Lower leg skin (tissue), 3 donors: ENCODE results near the gene KDM6A.

Experiments
- CTCF ChIP-seq, 3 donors: fragments of 450-650 bp; IDR thresholded peaks; one replicate each; pipeline ENCODE4 v1.5.1; 2016; ENCODE audit warnings: antibody characterized with exemption in 3 of 3, mild to moderate bottlenecking in 3 of 3, moderate library complexity in 2 of 3
- POLR2A ChIP-seq, 2 donors: fragments of 450-650 bp; IDR thresholded peaks; one replicate each; pipeline ENCODE4 v1.6.1; 2016 to 2017; ENCODE audit warnings: antibody characterized with exemption in 2 of 2, mild to moderate bottlenecking in 1 of 2, moderate library complexity in 1 of 2

- TF ChIP-seq CTCF (IDR thresholded peaks at IDR 0.05) (no peak), POLR2A (IDR thresholded peaks at IDR 0.05) (no peak)
Observed at GRCh38 chrX:45003085-45003484, 130.1 kb downstream of the KDM6A start.
